ENCODE data around the gene PITPNB. TPM values are rescaled to one million over a fixed set of nuclear protein-coding genes. Genes with fewer than 3 reads are reported as not detected.

The PITPNB gene
- total RNA-seq, 1 donor from 2014 or later, result 66.6 TPM

- Mint-ChIP-seq H3K36me3 (ENCODE audit: unreplicated experiment) (no peaks in the 10 kb centered on the region), H3K4me1 (ENCODE audit: low read depth, unreplicated experiment) (peaks cover under 1% of the 10 kb centered on the region)
These were observed 61.6 kb downstream of the PITPNB start for GRCh38 chr22:27857443-27857842.

GRCh38 chr22:27856386-27856785 lies 62.7 kb downstream of the PITPNB start:
- Mint-ChIP-seq H3K36me3 (ENCODE audit: unreplicated experiment) (no peaks in the 10 kb centered on the region), H3K4me1 (ENCODE audit: low read depth, unreplicated experiment) (peaks cover 4% of the 10 kb centered on the region), H3K27me3 (ENCODE audit: unreplicated experiment) (no peaks in the 10 kb centered on the region), H3K9me3 (ENCODE audit: unreplicated experiment) (peaks cover 4% of the 10 kb centered on the region), H3K4me3 (ENCODE audit: unreplicated experiment) (no peak overlapping the region), H3K27ac (ENCODE audit: unreplicated experiment) (no peak overlapping the region)
- DNase-seq, result no peak
- TF ChIP-seq CTCF (IDR thresholded peaks at IDR 0.05; ENCODE audit: partially characterized antibody, unreplicated experiment), result no peak

More at GRCh38 chr22:27857443-27857842, 61.6 kb downstream of the PITPNB start:
- peaks cover 2% of the 10 kb centered on the region for H3K9me3 Mint-ChIP-seq (ENCODE audit: unreplicated experiment)
- no peaks in the 10 kb centered on the region for H3K27me3 Mint-ChIP-seq (ENCODE audit: unreplicated experiment)
- no peak for TF ChIP-seq CTCF (IDR thresholded peaks at IDR 0.05; ENCODE audit: partially characterized antibody, unreplicated experiment)
- H3K27ac Mint-ChIP-seq (ENCODE audit: unreplicated experiment), result no peak overlapping the region
- no peak for DNase-seq
- no peak overlapping the region for H3K4me3 Mint-ChIP-seq (ENCODE audit: unreplicated experiment)

GRCh38 chr22:27853424-27853823 lies 65.6 kb downstream of the PITPNB start:
- Mint-ChIP-seq H3K4me1 (ENCODE audit: low read depth, unreplicated experiment) (peaks cover 6% of the 10 kb centered on the region), H3K9me3 (ENCODE audit: unreplicated experiment) (peaks cover 6% of the 10 kb centered on the region), H3K36me3 (ENCODE audit: unreplicated experiment) (no peaks in the 10 kb centered on the region), H3K27me3 (ENCODE audit: unreplicated experiment) (no peaks in the 10 kb centered on the region), H3K27ac (ENCODE audit: unreplicated experiment) (no peak overlapping the region), H3K4me3 (ENCODE audit: unreplicated experiment) (no peak overlapping the region)
- no peak for DNase-seq
- TF ChIP-seq CTCF (IDR thresholded peaks at IDR 0.05; ENCODE audit: partially characterized antibody, unreplicated experiment), result no peak

- no peaks in the 10 kb centered on the region for H3K36me3 Mint-ChIP-seq (ENCODE audit: unreplicated experiment)
- no peak for DNase-seq
- no peak for TF ChIP-seq CTCF (IDR thresholded peaks at IDR 0.05; ENCODE audit: partially characterized antibody, unreplicated experiment)
- peaks cover 6% of the 10 kb centered on the region for H3K4me1 Mint-ChIP-seq (ENCODE audit: low read depth, unreplicated experiment)
- no peaks in the 10 kb centered on the region for H3K27me3 Mint-ChIP-seq (ENCODE audit: unreplicated experiment)
- peak overlapping the region; percentile 28 for H3K27ac Mint-ChIP-seq (ENCODE audit: unreplicated experiment)
- no peak overlapping the region for H3K4me3 Mint-ChIP-seq (ENCODE audit: unreplicated experiment)
- peaks cover 6% of the 10 kb centered on the region for H3K9me3 Mint-ChIP-seq (ENCODE audit: unreplicated experiment)
These were observed 66.9 kb downstream of the PITPNB start for GRCh38 chr22:27851974-27852746.

GRCh38 chr22:27850000-27850521 lies 69.0 kb downstream of the PITPNB start:
- no peak for DNase-seq
- Mint-ChIP-seq H3K27me3 (ENCODE audit: unreplicated experiment) (peaks cover 2% of the 10 kb centered on the region), H3K4me1 (ENCODE audit: low read depth, unreplicated experiment) (peaks cover 6% of the 10 kb centered on the region), H3K4me3 (ENCODE audit: unreplicated experiment) (no peak overlapping the region), H3K27ac (ENCODE audit: unreplicated experiment) (no peak overlapping the region), H3K9me3 (ENCODE audit: unreplicated experiment) (peaks cover 4% of the 10 kb centered on the region), H3K36me3 (ENCODE audit: unreplicated experiment) (no peaks in the 10 kb centered on the region)
- no peak for TF ChIP-seq CTCF (IDR thresholded peaks at IDR 0.05; ENCODE audit: partially characterized antibody, unreplicated experiment)

All from glutamatergic neuron (in vitro differentiated cells).